GM21529 (cell line): ENCODE results near the gene PLEKHG4B.
"Not testable (repeated sequence)": the region's sequence is repeated elsewhere in the genome, so short reads cannot be mapped to it uniquely, and the experiment has no call there.

Experiments
- ATAC-seq: cut with Tn5 transposase; IDR thresholded peaks from one replicate; pipeline ENCODE4 v1.9.1; 2021; ENCODE audit not compliant: unreplicated experiment

Gene PLEKHG4B

DNA sequence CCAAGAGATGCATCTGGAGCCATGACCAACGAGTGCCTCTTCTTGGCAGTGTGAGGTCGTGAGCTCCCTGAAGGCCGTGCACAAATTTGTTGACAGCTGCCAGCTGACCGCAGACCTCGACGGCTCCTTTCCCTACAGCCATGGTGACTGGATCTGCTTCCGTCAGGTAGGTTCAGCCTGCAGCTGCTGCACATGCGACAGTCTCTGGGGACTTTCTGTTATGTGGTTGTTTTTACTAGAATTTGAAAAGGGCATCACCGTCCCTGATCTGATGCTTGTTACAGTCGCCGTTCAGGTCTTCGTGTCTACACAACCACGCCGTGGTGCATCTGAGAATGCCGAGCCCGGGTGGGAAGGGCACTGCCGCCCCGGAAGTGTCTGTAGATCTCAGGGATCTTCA, 62.9 kb downstream of the PLEKHG4B start:
- ATAC-seq: no peak

DNA sequence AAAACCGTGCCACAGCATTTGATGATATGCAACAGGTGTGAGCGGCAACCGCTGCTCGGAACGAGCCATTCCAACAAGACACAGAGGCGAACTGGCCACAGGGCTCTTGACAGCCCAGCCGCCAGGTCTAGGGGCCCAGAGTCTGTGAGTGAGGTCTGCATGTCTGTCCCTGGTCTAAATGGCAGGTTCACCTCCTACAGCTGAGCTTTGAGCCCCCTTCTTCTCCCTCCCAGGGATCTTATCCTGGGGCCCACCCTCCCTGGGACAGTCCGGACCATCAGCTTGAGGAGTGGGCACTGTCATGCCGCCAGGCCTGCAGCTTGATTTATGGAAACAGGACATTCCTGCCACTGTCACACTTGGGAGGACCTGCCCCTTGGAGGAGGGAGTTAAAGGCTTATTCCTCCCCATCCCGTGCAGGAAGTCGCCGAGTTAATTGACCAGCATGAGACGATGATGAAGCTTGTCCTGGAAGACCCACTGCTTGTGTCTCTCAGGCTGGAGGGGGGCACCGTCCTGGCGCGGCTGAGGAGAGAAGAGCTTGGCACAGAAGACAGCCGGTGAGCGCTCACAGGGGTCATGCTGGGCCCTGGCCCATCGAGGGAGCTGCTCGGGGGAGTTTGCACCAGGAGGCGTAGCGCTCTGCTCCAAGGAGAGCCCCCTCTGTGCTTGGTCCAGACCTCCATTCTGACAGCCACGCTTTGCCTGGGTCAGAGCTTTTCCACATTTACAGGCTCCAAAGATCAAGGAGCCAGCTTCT, 63.9 kb downstream of the PLEKHG4B start:
- ATAC-seq: no peak

DNA sequence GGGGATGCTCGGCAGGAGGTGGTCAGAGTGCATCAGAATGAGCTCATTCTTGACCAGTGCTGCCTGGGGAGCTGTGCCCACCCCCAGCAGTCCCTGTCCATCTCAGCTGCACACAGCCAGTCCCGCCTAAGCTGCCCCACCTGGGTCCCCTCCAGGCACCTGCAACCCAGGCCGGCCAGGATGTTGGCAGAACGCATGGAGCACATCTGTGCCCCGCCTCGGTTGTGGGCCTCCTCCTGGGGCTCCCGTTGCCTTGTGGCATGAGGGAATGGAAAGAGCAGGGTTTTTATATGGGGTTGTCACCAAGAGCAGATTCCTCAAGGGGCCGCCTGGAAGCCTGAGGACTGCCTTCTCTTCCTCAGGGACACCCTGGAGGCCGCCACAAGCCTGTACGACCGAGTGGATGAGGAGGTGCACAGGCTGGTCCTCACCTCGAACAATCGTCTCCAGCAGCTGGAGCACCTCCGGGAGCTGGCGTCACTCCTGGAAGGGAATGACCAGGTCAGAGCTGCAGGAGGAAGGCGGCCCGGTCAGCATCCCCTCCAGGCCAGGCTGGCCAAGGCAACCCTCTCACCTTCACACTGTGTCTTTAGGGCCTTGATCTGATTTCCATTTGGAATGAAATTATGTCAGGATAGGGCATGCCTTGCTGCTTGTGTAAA, 64.6 kb downstream of the PLEKHG4B start:
- no peak for ATAC-seq

DNA sequence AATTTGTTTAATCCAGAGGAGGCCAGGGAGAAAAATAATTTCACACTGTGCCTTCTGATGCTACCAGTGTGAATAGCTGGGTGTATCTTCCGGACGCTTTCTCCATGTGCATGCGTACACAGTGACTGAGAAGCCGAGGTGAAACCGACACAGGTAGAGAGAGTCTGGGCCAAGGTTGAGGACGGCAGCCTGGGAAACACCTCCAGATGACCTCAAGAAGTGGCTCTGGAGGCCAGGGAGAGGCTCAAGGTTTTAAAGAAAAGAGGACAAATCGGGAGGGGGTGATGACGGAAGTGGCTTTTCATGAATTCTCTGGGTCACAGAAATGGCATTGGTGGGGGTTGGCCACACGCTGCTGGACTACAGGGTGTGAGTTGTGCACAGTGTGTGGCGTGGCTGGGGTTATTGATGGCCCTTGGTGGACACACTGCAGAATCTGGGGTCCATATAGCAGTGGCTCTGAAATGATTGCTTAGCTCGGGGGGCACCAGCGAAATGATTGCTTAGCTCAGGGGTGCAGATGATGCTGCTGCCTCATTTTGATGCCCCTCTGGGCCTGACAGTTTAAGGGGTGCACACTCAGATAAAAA, 65.3 kb downstream of the PLEKHG4B start:
- ATAC-seq: no peak

DNA sequence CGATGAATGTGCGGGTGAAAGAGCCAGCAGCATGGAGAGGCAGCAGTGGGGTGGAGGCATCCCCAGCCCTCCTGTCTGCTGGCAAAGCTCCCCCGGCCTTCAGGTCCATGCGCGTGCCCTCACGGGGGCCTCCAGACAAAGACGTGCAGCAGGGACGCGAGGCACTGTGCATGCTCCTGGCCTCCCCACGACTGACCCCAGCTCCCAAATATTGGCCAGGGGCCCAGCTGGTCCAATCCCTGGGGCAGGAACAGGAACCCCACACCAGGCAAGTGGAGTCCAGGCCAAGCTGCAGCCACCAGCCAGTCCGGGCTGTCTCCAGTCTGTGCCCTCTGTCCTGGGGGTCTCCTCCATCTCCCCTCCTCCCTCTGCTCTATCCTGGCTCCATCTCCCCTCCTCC, 65.8 kb downstream of the PLEKHG4B start:
- ATAC-seq: no peak

DNA sequence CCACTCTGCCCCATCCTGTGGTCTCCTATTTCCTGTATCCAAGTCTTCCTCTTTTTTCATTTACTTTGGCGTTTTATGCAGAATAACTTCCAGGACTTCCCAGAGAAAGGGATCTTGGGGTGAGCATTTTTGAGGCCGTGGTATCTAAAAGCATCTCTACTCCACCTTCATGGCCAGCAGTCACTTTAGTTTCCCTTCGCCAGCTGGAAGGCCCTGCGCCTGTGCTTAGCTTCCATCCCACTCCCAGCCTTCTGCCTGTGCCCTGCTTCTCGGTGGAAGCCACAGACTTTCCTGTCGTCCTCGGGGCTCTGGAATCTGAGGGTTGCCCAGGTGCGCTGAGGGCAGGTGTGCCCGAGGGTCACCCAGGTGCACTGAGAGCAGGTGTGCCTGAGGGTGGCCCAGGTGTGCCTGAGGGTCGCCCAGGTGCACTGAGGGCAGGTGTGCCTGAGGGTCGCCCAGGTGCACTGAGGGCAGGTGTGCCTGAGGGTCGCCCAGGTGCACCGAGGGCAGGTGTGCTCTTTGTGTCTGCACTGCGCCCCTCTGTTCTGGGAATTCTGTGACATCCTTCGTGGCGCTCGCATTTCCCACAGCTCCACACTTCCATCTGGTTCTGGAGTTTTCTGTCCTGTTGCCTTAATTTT, 67.0 kb downstream of the PLEKHG4B start:
- ATAC-seq: no peak

DNA sequence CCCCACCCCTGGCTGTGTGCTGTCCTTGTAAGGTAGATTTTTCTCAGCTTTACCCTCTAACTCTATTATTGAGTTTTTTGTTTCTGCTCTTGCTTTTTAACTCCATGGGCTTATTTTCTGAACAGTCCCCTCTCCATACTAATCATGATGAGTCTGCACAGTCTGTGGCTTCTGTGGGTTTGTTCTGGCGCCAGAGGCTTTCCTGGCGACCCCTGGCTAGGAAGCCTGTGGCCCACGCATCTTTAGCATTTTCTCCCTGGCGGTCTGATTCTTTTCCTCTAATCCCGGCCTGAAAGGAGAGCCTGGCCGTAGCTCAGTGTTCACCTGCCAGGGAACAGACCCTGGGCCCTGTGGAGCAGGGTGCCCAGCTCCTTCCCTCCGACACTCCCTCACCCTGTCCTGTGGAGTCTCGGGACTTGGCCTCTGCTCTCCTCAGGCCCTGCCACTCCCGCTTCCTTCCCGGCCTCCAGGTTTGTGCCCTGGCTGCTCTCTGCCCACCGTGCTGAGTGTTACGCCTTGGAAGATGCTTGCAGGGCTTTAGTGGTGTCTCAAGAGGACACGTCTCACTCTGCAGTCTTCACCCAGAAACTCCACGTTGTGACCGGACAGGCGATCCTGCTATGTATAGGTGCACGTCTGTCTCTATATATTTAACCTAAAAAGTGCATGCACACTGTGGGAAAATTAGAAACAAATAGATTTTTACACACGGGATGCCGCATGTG, 67.6 kb downstream of the PLEKHG4B start:
- ATAC-seq: no peak

DNA sequence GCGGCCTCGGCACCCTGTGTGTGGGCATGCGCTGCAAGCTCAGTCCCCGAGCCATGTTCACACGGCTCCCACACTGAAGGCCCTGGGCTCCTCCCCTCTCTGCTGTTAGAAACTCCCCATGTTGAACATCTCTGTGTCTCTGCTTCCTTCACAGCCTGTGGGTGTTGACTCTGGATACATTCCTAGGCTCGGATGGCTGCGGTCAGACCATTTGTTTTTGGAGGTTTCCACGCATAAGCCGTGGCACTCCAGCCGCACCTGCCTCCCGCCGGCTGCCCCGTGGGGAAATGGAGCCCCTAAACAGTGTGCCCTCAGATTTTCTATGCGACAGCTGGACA, 68.2 kb downstream of the PLEKHG4B start:
- ATAC-seq: no peak

DNA sequence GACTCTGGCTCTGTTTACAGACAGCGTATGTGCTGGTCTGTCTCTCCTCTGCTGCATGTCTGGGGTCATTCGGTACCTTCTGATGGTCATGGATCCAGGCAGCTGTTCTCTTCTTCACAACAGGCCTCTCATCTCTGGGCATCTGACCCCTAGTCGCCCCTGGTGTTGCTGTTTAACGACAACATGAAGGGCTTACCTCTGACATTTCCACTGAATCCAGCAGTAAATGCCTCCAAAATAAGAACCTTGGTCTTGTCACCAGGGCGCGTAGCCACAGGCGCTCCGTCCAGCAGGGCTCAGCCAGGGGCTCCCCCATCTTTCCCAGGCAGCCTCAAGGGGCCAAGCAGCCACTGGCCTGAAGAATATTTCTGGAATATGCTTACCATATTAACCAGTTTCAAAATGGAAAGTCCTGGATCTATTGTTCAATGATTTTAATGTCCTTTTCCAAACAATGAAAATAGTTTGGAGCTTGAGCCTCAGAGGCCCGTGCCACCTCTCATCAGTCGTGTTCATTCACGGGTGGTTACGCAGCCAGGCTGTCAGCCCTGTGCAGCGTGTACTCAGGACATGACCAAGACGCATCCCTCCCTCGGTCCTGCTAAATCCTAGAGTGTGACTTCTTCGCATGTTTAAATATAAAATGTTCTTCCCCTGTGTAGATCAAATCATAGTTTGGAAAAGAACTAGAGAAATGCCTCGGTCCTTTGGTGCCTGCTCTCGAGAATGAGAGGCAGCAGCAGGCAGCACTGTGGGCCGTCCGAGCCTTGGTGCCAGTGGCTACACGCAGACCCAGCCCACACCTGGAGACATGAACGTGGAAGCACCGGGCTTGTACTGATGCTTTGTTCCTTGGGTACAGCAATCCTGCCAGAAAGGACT, 69.2 kb downstream of the PLEKHG4B start:
- no peak for ATAC-seq

DNA sequence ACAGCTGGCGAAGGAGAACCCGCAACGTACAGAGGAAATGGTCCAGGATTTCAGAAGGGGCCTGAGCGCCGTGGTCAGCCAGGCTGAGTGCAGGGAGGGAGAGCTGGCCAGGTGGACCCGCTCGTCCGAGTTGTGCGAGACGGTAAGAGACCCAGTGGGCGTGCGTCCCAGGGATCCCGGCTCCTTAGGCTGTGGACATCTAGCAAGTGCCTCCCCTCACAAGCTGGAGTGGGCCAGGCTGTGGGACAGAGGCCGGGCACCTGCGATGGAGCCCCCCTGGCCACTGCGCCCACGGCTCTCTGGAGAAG, 69.8 kb downstream of the PLEKHG4B start:
- no peak for ATAC-seq

DNA sequence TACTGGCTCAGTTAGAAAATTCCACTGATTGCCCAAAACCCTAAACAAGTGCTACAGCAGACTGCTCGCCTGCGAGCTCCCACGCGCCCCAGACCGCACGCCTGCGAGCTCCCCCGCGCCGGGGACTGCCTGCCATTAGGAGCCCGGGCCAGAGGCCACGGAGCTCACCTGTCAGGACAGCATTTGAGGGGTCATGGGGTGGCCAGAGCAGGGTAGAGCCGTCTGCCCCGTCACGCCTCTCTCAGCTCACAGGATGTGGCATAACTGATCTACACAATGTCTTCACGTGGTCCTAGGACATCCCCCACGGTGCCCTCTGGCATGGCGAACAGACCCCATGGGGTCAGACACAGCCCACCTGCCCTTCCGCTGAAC, 70.2 kb downstream of the PLEKHG4B start:
- ATAC-seq: no peak

DNA sequence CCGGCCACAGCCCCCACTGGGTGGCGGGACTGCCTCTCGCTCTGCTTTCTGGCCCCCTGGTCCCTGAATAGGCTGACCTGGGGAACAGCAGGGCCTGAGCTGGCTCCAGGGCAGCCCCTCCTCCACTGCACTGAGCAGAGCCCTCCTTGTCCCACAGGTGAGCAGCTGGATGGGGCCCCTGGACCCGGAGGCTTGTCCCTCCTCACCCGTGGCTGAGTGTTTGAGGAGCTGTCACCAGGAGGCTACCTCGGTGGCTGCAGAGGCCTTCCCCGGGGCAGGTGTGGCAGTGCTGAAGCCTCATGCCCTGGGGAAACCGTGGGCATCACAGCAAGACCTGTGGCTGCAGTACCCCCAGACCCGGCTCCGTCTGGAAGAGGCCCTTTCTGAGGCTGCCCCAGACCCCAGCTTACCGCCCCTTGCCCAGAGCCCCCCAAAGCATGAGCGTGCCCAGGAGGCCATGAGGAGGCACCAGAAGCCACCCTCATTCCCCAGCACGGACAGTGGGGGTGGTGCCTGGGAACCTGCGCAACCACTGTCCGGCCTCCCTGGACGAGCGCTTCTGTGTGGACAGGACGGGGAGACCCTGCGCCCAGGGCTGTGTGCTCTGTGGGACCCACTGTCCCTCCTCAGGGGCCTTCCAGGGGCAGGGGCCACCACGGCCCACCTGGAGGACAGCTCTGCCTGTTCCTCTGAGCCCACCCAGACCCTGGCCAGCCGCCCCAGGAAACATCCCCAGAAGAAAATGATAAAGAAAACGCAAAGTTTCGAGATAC, 70.8 kb downstream of the PLEKHG4B start:
- ATAC-seq: no peak

DNA sequence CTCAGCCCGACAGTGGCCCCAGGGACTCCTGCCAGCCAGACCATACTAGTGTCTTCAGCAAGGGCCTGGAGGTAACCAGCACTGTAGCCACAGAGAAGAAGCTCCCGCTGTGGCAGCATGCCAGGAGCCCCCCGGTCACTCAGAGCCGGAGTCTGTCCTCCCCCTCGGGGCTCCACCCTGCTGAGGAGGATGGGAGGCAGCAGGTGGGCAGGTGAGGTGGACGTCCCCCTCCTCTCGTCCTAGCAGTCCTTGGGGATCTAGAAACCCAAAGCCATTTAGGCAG, 71.3 kb downstream of the PLEKHG4B start:
- no peak for ATAC-seq

DNA sequence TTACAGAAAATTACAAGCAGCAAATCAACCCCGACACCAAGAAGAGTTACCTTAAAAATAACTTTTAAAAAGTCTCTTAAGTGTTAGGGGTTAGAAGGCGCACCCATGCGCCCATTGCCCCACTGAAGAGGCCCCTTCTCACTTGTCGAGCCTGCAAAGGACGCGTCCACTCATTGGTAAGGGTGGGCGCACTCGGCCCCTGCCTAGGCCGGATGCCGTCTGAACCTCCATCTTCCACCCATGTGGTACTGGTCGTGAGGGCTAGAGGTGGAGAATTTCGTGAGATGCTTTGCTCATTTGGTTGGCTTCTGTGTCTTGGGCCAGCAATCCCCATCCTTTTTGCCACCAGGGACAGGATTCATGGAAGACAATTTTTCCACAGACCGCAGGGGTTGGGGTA, 71.9 kb downstream of the PLEKHG4B start:
- ATAC-seq: no peak

DNA sequence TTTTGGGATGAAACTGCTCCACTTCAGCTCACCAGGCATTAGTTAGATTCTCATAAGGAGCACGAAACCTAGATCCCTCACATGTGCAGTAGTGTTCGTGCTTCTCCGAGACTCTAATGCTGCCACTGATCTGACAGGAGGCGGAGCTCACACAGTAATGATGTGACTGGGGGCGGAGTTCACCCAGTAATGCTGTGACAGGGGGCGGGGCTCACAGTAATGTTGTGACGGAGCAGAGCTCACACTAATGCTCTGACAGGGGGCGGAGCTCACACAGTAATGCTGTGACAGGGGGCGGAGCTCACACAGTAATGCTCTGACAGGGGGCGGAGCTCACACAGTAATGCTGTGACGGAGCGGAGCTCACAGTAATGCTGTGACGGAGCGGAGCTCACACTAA, 72.3 kb downstream of the PLEKHG4B start:
- ATAC-seq: no peak

DNA sequence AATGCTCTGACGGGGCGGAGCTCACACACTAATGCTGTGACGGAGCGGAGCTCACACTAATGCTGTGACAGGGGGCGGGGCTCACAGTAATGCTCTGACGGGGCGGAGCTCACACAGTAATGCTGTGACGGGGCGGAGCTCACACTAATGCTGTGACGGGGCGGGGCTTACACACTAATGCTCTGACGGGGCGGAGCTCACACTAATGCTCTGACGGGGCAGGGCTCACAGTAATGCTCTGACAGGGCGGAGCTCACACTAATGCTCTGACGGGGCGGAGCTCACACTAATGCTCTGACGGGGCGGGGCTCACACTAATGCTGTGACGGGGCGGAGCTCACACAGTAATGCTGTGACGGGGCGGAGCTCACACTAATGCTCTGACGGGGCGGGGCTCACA, 72.8 kb downstream of the PLEKHG4B start:
- ATAC-seq: not testable (repeated sequence)

DNA sequence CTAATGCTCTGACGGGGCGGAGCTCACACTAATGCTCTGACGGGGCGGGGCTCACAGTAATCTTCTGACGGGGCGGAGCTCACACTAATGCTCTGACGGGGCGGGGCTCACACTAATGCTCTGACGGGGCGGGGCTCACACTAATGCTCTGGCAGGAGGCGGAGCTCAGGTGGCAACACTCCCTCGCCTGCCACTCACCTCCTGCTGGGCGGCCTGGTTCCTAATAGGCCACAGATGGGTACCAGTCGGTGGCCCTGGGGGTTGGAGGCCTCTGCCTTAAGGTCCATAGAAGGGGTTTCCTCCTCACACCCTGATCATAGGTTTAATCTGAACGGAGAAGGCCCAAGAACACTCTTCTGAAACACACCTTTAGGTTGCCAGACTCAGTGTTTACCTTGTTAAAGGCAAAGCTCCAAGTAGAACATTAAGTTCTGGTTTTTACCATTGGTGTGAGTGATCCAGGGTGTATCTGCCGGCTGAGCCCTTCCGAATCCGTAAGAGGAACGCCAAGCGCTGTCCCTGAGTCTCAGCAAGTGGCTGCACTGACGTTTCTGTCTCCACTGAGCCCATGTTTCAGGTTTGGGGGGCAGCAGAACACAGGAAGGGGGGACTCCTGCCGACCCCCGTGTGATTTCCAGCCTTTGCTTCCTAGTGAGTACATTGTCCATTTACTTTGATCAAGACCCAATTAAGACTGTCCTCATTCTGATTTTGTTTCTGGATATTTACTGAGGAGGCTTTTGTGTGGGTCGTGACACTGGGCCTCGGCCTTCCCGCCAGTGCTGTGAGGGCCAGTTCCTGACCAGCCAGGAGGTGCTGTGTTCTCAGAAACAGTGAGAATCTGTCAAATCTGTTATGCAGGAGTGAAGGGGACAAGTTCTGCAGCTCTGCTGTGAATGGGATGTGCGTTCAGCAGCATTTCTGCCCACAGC, 74.7 kb downstream of the PLEKHG4B start:
- no peak for ATAC-seq

DNA sequence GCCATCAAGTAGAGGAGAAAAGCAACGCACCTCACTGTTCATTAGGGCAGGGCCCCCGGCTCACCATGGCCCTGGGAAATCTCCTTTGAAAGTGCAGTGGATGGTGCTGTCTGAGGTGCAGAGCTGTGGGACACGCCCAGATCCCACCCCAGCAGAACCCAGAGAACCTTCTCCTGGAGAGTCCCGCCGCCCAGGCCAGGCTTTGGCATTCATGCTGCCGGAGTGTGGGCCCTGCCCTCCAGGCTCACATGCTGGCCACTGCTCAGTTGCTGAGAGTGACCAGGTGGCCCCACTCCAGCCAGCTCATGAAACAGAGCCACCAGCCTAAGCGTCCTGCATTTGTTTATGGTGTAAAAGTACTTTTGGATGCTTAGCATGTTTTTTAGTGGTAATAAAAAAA, 75.5 kb downstream of the PLEKHG4B start:
- no peak for ATAC-seq
